ENCODE data around the gene BLVRB. TPM values are rescaled to one million over a fixed set of nuclear protein-coding genes. Genes with fewer than 3 reads are reported as not detected.

The BLVRB gene
- total RNA-seq, 1 donor from 2014 or later: 53.1 TPM

DNA sequence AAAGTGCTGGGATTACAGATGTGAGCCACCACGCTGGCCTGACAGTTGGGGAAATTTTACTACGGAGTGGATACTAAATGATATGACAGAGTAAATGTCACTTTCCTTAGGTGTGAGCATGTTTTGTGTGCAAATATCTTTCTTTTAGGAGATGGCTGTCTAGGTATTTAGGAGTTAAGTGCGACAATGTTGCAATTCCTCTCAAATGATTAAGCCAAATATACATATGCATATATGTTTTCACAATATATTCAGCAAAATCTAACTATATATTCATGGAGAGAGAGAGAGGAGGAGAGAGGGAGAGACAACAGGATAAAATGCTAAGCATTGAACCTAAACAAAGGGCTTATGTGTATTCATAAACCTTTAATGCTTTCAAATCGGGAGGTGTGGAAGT, 16.0 kb downstream of the BLVRB start:
- Mint-ChIP-seq H3K27ac (ENCODE audit: unreplicated experiment) (no peak overlapping the region), H3K36me3 (ENCODE audit: low read depth) (peaks cover 2% of the 10 kb centered on the region), H3K4me3 (ENCODE audit: unreplicated experiment) (no peak overlapping the region), H3K27me3 (ENCODE audit: low read depth) (no peaks in the 10 kb centered on the region), H3K9me3 (ENCODE audit: low read depth) (no peaks in the 10 kb centered on the region), H3K4me1 (ENCODE audit: low read depth) (peaks cover 10% of the 10 kb centered on the region)
- TF ChIP-seq CTCF (IDR thresholded peaks at IDR 0.05): no peak
- no peak for DNase-seq (ENCODE audit: low spot score)

GRCh38 chr19:40446263-40446784, 19.2 kb downstream of the BLVRB start:
- H3K36me3 Mint-ChIP-seq (ENCODE audit: low read depth): peaks cover 8% of the 10 kb centered on the region
- no peak for DNase-seq (ENCODE audit: low spot score)
- no peaks in the 10 kb centered on the region for H3K9me3 Mint-ChIP-seq (ENCODE audit: low read depth)
- H3K4me3 Mint-ChIP-seq (ENCODE audit: unreplicated experiment): no peak overlapping the region
- TF ChIP-seq CTCF (IDR thresholded peaks at IDR 0.05): no peak
- peak overlapping the region; percentile 81 for H3K27ac Mint-ChIP-seq (ENCODE audit: unreplicated experiment)
- H3K27me3 Mint-ChIP-seq (ENCODE audit: low read depth): no peaks in the 10 kb centered on the region
- H3K4me1 Mint-ChIP-seq (ENCODE audit: low read depth): peaks cover 26% of the 10 kb centered on the region

DNA sequence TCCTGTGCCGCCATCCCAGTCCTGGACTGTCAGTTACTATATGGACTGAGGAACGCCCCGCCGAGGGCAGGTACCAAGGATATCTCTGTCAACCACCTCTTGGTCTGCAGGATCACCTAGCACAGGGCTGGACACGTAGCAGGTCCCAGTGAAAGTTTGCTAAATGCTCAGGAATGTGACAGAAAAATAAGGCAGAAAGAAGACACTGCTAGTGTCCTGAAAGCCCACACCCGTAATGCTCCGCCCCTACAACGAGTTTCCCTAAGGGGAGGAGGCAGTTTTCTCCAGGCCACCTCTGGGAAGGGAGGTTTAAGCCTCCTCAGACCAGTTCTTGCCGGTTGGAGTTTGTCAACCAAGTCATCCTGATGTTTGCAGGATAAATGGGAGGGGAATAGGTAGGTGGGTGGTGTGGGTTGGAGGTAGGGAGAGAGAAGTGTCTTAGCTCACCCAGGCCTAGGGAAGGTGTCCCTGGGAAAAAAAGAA, 19.7 kb downstream of the BLVRB start:
- no peak overlapping the region for H3K4me3 Mint-ChIP-seq (ENCODE audit: unreplicated experiment)
- TF ChIP-seq CTCF (IDR thresholded peaks at IDR 0.05): no peak
- DNase-seq (ENCODE audit: low spot score): no peak
- H3K27ac Mint-ChIP-seq (ENCODE audit: unreplicated experiment): peak overlapping the region; percentile 66
- H3K27me3 Mint-ChIP-seq (ENCODE audit: low read depth): no peaks in the 10 kb centered on the region
- H3K9me3 Mint-ChIP-seq (ENCODE audit: low read depth): no peaks in the 10 kb centered on the region
- H3K36me3 Mint-ChIP-seq (ENCODE audit: low read depth): peaks cover 12% of the 10 kb centered on the region
- H3K4me1 Mint-ChIP-seq (ENCODE audit: low read depth): peaks cover 29% of the 10 kb centered on the region

- Mint-ChIP-seq H3K36me3 (ENCODE audit: low read depth) (peaks cover 13% of the 10 kb centered on the region), H3K4me3 (ENCODE audit: unreplicated experiment) (peak overlapping the region; percentile 100), H3K9me3 (ENCODE audit: low read depth) (no peaks in the 10 kb centered on the region), H3K4me1 (ENCODE audit: low read depth) (peaks cover 29% of the 10 kb centered on the region), H3K27me3 (ENCODE audit: low read depth) (no peaks in the 10 kb centered on the region), H3K27ac (ENCODE audit: unreplicated experiment) (peak overlapping the region; percentile 97)
- TF ChIP-seq CTCF (IDR thresholded peaks at IDR 0.05): peak; percentile 57
- DNase-seq (ENCODE audit: low spot score): no peak
Measured at GRCh38 chr19:40444825-40445312, 20.7 kb downstream of the BLVRB start.

GRCh38 chr19:40444000-40444824, 21.3 kb downstream of the BLVRB start, which contains the start of gene SERTAD3:
TSS of gene SERTAD3 (minus strand) at chr19:40444335. CDS start at chr19:40442080, 2,255 bp downstream.
- Mint-ChIP-seq H3K4me1 (ENCODE audit: low read depth) (peaks cover 29% of the 10 kb centered on the region), H3K36me3 (ENCODE audit: low read depth) (peaks cover 13% of the 10 kb centered on the region), H3K4me3 (ENCODE audit: unreplicated experiment) (peak within 1 kb of the TSS; percentile 100), H3K27ac (ENCODE audit: unreplicated experiment) (peak within 1 kb of the TSS; percentile 99), H3K27me3 (ENCODE audit: low read depth) (no peaks in the 10 kb centered on the region), H3K9me3 (ENCODE audit: low read depth) (no peaks in the 10 kb centered on the region)
- DNase-seq (ENCODE audit: low spot score): peak; percentile 98
- no peak for TF ChIP-seq CTCF (IDR thresholded peaks at IDR 0.05)
